GM19397 (cell line): Measurements from ENCODE around the gene INPPL1.

Experiments used
- ATAC-seq: cut with Tn5 transposase; IDR thresholded peaks from one replicate; pipeline ENCODE4 v1.9.1; 2021; ENCODE audit warnings: mild to moderate bottlenecking, moderate library complexity; ENCODE audit not compliant: unreplicated experiment

INPPL1 gene

DNA sequence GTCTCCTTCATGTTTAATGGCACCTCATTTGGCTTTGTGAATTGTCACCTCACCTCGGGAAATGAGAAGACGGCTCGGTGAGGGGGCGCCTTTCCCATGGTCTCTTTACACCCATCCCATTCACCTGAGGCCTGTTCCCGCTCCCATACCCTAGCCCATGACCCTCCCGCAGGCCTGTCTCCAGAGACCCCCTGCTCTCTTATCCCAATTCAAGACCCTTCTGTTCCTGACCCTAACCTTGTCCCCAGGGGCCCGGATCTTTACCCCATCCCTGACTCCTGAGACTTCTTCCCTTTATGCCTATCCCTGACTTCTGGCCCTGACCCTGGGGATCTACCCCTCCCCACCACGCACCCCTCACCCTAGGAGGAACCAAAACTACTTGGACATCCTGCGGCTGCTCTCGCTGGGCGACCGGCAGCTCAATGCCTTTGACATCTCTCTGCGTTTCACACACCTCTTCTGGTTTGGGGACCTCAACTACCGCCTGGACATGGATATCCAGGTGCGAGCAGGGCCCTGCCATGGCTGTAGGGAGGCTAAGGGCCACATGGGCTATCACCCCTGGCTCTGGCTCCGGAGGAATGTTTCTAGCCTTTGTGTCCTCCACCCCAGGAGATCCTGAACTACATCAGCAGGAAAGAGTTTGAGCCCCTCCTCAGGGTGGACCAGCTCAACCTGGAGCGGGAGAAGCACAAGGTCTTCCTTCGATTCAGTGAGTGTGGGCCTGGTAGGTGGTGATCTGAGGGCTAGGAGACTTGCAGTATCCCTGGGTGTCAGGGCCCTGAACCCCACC, 7.9 kb downstream of the INPPL1 start:
- no peak for ATAC-seq

DNA sequence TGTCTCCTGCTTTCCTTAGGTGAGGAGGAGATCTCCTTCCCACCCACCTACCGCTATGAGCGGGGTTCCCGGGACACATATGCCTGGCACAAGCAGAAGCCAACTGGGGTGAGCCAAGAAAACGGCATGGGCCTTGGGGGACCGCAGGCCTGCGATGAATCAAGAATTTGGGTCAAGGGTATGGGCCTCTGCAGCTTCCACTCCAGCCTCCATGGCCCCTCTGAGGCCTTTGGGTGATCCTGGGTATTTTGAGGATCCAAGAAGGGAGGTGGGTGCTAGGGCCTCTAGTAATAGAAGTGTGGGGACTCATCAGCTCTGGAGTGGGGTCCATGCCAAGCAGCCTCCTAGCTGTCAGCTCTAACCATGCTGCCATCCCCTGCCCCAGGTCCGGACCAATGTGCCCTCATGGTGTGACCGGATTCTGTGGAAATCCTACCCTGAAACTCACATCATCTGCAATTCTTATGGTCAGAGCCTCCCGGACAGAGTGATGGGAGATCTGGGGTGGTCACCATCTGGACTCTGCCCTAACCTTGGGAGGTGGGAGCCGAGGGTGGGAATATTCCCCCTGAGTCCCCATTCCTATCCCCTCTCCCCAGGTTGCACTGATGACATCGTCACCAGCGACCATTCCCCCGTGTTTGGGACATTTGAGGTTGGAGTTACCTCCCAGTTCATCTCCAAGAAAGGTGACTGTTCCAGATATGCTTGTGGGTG, 8.6 kb downstream of the INPPL1 start:
- ATAC-seq: no peak

DNA sequence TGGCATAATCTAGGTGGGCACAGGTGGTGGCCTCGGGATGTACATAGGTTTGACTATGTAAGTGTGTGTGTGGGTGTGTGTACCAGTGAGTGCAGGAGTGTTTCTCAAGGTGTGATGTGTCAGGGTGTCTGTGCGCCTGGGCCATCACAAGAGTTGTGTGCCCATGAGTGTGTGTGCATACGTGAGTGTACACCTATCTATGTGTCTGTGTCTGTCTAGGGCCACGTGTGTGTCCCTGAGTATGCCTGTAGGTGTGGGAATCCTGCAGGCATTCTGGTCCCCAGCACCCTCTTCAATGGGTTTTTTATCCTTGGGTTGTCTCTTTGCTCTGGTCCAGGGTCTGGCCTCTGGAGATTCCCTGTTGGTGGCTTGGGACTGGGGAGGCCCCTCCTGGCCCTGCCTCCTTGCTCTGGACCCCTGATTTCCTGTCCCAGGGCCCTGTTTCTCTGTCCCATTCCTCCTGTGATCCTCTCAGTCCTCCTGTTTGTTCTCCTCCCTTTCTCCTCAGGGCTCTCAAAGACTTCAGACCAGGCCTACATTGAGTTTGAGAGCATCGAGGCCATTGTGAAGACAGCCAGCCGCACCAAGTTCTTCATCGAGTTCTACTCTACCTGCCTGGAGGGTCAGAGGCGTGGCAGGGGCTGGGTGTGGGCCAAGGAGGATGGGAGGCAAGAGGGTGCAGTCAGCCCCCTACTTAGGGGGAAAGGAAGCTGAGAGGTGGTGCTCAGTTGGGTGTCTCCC, 9.4 kb downstream of the INPPL1 start:
- ATAC-seq: no peak

DNA sequence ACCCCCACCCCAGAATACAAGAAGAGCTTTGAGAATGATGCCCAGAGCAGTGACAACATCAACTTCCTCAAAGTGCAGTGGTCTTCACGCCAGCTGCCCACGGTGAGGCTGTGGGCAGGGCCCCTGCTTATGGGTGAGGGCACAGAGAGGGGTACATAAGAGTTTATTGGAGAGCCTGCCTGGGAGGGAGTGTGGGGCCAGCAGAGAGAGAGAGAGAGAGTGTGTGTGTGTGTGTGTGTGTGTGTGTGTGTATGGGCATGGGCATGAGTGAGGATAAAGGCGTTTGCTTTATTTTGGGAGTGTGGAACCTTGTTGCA, 9.9 kb downstream of the INPPL1 start:
- no peak for ATAC-seq

DNA sequence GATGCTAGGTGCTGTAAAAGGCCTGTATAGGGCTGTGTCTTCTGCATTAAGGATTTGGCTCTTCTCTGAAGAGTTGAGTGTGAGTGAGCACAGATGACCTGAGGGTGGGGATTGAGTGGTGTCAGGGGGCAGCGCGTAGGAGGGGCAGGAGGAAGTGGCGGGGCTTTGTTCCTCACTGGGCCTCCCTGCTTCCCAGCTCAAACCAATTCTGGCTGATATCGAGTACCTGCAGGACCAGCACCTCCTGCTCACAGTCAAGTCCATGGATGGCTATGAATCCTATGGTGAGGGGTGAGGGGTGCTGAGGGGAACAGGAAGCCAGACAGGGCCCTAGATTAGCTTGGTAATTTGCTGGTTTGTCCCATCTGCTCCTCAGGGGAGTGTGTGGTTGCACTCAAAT, 10.4 kb downstream of the INPPL1 start:
- ATAC-seq: no peak

DNA sequence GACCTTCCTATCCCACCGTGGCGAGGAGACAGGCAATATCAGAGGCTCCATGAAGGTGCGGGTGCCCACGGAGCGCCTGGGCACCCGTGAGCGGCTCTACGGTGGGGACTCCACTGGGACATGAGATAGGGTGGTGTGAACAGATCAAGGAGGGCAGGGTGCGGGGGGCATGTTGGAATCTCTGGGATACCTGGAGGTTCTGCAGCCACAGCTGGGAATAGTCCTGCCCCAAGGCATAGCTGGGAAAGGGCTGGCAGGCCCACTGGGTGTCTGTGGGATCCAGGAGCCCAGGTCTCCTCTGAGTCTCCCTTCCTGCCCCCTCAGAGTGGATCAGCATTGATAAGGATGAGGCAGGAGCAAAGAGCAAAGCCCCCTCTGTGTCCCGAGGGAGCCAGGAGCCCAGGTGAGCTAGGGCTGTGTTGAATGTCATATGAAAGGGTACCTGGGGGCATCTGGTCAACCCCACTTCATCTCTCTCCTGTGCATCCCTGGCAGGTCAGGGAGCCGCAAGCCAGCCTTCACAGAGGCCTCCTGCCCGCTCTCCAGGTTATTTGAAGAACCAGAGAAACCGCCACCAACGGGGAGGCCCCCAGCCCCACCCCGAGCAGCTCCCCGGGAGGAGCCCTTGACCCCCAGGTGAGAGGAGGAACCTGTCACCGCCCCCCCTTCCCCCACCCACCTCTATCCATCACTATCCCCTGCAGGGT, 10.9 kb downstream of the INPPL1 start:
- no peak for ATAC-seq

DNA sequence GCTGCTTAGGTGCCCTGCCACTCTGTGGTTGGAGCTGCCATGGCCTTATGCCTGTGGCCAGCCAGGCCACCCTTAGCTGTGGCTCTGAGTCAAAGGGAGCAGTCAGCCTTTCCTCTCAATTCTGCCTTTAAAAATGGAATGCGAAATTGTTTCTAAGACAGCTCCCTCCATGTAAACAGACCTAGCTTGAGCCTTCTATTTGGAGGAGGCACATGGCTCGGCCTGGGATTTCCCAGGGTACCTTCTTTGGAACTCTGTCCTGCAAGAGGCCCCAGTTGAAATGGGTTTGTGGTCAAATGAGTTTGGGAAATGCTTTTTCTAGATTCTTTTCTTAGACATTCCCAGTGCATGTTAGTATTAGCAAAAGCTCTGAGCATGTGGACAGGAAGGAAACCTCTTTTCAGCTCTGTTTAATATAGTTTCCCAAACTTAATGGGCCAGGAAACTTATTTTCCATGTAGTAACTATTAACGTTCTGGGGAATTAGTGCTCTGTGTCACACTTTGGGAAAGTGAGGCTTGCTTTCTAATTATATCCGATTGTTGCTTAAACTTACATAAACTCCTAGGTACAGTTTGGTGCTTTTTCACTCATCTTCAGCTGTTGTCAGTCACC, 11.6 kb downstream of the INPPL1 start:
- no peak for ATAC-seq

DNA sequence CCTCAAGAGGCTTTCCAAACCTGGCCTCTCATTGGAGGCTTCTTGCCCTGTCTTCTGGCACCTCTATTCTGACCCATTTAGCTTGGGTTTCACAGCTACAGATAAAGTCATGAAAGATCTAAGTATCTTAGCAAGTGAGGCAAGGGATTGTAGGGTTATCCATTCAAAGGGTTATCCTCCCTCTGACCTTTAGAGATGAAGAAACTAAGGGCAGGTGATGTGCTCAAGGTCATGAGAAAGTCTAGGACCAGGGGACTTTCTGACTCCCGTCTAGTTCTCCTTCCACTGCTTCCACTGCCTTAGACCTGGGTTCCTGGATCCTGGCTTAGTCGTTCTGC, 12.2 kb downstream of the INPPL1 start:
- ATAC-seq: no peak

DNA sequence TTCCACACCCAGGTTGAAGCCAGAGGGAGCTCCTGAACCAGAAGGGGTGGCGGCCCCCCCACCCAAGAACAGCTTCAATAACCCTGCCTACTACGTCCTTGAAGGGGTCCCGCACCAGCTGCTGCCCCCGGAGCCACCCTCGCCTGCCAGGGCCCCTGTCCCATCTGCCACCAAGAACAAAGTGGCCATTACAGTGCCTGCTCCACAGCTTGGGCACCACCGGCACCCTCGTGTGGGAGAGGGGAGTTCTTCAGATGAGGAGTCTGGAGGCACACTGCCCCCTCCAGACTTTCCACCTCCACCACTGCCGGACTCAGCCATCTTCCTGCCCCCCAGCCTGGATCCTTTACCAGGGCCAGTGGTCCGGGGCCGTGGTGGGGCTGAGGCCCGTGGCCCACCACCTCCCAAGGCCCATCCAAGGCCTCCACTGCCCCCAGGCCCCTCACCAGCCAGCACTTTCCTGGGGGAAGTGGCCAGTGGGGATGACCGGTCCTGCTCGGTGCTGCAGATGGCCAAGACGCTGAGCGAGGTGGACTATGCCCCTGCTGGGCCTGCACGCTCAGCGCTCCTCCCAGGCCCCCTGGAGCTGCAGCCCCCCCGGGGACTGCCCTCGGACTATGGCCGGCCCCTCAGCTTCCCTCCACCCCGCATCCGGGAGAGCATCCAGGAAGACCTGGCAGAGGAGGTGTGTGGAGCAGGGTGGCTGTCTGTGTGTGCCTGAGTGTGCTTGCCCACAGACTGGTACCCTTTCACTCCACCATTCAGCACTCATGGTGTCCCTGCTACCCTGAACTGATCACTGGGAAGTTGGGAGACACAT, 12.8 kb downstream of the INPPL1 start:
- no peak for ATAC-seq

DNA sequence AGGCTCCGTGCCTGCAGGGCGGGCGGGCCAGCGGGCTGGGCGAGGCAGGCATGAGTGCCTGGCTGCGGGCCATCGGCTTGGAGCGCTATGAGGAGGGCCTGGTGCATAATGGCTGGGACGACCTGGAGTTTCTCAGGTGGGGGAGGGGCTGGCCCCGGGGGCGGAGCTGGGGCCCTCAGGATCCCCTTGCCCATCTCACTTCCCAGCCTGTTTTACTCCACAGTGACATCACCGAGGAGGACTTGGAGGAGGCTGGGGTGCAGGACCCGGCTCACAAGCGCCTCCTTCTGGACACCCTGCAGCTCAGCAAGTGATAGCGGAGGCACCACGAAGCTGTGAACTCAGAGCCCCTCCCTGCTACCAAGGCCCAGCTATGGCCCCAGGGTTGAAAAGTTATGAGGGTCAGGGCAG, 13.5 kb downstream of the INPPL1 start:
- ATAC-seq: no peak

DNA sequence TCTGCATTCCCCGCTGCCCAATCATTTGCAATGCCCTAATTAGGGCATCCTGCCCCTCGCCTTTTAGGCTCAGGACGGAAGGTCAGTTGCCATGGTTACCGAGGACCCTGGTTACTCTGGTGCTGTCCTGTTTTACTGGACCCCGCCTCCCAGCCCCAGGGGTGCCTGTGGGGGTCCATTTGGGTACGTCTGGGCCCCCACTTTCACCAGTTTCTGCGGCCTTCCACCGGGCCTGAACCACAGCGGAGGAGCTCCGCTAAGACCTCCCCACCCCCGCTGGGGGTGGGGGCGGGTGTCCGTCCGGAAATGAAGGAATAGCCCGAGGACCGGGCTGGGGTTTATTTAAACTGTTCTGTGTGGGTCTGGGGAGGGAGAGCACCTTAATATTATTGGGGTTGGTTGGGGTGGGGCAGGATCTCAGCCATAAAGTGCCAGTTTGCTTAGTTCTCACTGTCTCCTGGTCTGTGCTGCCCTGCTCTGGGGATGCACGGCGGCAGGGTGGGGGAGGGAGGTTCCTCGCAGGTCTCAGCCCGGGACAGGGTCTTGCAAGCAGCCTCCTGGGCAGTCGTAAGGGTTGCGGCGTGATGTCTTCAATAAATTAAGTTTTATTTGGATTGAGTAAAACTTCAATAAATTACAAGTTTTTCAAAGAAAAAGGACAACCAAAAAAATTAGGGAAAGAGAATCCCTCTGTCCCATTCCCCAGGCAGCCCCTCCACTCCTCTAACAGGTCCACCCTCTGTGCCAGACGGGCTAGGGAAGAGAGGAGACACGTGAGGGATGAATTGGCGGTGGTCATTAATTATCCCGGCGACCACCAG, 14.1 kb downstream of the INPPL1 start:
- ATAC-seq: no peak

DNA sequence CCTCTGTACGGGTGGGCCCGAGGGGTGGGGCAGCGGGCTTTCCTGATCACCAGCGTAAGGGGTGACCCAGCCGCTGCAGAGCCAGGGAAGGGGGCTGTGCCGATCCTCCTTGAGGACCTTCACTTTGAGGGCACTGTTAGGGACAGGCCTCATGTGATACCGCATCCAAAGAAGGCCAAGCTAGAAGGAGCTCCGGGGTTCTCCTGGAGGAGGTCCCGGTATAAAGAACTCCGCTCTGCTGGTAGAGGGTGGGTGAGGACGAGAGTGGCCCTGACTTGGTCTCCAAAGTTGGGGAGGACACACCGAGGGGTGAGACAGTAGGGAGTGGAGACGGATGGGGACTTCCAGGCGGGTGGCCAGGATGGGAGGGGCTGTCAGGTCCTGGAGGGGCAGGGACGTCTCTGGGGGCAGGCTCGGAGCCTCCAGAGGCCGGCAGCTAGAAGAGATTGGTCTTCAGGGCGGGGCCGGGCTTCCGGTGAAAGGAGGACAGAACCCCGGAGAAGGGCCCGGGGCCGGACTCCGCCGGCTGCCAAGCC, 14.8 kb downstream of the INPPL1 start:
- ATAC-seq: no peak

DNA sequence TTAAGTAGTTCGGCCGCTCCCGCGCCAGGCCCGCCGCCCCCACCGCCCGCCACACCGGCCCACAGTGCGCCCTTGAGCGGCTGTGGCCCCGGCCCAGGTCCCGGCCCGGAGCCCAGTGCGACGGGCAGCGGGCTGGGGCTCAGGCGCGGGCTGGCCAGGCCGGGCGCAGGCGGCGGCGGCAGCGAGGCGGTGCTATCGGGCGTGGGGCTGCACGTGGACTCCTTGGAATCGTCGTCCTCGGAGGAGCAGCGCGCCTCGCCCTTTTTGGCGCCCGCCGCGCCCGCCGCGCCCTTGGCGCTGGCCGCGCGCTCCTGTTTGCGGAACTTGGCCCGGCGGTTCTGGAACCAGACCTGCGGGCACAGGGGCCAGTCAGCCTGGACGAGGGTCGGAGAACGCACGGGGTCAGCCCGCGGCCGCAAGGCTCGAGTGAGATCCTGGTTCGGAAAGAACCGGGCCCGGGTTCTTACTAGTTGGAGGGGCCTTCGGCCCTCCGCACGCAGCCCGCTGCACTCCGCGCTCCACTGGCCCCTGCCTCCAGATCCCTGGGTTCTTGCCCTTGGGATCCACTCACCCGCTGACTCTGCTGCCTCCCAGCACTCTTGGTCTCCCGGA, 15.4 kb downstream of the INPPL1 start:
- ATAC-seq: no peak

DNA sequence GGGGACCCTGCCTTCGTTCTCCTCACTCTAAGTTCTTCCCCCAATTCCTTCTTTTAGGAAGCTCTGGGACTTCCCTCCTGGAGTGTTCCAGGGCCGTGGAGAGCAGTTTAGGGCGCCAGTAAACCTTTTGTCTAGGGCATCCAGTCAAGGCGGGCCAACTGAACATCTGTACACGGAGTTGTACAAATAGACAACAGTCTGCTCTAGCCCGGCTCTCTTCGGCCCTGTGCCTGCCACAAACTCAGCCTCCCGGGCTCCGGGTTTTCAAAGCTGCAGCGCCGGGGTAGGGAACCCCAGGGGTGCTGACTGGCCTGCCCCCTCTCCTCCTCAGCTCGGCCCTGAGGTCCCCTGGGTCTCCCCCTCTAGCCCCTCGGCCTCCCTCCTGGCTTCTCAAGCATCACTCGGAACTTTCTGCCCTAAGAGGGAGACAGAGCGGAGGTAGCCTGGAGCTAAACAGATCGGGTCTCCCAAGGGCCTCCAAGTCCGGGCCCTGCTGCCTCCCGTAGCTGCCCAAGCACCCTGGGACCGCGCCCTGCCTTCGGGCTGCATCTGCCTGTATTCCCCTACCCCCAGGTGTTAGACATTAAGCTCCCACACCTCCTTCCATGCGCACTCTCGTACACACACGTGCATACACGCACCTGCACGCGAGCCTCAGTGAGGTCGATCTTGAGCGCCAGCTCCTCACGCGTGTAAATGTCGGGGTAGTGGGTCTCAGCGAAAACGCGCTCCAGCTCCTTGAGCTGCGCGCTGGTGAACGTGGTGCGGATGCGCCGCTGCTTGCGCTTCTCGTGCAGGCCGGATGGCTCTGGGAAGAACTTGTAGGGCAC, 16.1 kb downstream of the INPPL1 start:
- ATAC-seq: no peak

DNA sequence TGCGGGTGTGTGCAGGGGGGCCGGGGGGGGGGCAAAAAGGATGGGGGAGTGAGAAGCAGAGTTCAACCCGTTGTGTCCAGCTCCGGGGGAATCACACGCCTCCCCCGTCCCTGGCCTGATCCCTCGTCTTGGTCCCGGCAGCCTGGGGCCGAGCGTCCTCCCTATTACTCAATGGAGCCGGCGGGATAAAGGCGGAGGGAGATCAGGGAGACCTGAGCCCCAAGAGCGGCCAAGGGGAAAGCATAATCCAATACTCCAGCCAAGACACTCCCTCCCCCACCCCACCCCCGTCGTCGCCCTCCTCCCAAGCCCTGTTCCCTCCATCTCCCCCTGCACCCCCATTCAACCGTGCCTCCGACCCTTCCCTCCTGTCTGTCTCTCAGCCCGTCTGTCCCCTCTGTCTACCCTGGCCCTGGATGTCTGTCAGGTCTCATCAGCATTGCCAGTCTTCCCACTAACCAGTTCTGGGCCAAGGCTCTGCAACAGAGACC, 16.8 kb downstream of the INPPL1 start:
- no peak for ATAC-seq

DNA sequence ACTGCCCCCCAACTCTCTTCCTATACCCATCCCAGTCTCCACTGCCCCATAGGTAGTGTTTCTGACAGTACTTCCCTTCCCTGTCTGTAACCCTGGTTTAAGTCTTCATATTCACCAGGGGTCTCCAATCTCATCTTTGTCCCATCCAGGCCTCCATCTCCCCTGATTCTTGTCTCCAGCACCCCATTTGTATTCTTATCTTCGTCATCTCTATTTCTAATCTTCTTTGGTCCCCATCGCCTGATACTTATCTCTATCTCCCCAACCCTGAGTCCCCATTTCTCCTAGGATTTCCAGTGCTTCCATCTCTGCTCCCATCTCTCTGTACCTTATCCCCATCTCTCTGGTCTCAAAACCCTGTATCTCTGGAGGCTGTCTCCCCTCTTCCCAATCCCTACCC, 17.6 kb downstream of the INPPL1 start:
- no peak for ATAC-seq

DNA sequence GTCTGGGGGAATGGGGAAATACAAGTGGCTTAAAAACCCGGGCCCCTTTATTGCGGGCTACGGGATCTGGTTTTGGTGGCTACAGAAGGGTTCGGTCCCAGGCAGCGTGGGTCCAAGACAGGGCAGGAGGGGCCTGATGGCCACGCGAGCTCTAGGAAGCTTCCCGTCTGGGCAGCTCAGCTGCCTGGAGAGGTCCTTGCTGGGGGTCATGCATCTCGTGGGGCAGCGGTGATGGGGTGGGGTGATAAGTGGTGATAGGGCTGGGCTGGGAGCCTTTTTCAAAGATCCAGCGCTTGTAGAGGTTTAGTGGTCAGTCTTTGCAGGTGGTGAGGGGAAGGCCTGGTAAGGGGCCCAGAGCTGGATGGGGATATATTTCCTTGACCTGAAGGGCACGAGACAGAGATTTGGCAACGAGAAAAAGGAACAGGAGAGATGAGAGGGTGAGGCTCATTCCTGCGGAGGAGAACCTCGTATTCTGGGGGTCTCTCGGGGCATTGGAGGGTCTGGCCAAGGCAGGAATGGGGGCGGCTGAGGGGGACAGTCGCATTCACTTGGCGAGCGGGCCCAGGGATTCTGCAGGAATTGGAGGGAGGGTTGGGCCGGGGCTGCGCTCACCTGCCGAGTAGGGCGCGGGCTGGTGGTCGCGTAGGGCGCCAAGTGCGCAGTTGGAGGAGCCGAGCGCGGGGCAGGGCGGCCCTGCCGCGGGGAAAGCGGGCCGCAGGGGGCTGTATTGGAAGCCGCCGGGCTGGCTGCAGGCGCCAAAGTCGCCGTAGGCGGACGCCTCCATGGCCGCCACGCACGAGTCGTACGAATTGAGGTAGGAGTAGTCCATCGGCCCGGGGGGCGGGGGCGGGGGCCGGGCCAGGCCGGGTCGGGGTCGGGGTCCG, 18.8 kb downstream of the INPPL1 start:
- no peak for ATAC-seq
